ENCODE measurements around the gene DNMBP.

DNA sequence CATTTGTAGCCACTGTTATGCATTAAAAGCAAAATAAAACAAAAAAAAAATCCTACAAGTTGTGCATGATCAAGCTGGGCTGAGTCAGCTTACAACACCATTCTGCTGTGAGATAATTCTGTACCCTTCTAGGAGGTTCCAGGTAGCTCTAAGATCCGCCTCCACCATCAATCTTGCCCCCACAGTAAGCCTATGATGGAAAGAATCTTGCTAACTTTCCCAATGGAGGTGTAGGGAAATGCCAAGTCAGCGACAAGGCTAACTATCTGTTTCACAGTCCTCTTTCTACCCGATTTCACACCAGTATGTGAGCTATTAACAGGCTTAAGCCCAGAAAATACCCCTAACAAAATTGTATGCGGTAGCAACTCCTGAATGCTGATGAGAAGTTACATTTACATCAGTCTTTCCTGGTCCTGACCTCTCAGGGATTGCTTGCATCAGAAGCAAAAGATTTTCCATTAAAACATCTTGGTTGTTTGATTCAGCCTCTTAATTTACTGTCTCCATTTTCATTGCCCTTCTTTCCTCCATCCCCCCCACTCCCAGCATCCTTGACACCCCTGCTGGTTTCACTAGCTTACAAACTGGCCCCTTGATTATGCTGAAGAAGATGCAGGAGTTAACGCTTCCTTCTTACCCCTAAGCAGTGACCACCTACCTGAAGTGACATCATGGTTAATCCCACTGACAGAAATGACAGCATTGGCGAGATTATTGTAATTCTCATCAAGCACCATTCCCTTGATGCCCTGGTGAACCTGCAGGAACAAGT, 44.1 kb upstream of the DNMBP start:
- TF ChIP-seq GATA2 (IDR thresholded peaks at IDR 0.05; ENCODE audit: low read depth, low read length) (no peak), GATA3 (IDR thresholded peaks at IDR 0.05; ENCODE audit: low read depth, low read length) (no peak)

Data from SH-SY5Y (cell line).